ENCODE measurements around the gene MACF1. TPM values are rescaled to one million over a fixed set of nuclear protein-coding genes. Genes with fewer than 3 reads are reported as not detected.
A peak's percentile ranks its signal among the peaks of the same experiment; 100 is the strongest.

The MACF1 gene
- total RNA-seq, 1 donor from 2014 or later: 322 TPM

DNA sequence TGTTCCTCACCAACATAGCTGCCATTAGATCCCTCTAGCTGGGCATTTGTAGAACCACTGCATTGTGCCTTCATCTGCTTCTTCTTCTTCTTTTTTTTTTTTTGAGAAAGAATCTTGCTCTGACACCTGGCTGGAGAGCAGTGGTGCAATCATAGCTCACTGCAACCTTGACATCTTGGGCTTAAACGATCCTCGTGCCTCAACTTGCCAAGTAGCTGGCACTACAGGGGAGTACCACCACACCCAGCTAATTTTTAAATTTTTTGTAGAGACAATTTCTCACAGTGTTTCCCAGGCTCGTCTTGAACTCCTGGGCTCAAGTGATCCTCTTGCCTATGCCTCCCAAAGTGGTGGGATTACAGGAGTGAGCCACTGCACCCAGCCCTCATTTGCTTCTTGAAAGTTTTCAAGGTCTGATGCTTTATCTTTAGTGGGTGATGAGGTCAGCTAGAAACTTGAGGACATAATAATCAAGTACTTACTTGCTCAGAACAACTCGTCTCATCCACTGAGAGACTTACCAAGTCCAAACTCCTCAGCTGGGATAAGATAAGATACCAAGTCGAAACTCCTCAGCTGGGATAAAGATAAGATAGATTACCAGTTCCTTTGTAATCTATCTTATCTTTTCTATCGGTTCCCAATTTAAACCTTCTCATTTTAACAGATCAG lies 71.5 kb downstream of the MACF1 start:
- DNase-seq (ENCODE audit: low spot score) (no peak), ATAC-seq (no peak)
- intact Hi-C loops (cut with DNase I): no loop called here

DNA sequence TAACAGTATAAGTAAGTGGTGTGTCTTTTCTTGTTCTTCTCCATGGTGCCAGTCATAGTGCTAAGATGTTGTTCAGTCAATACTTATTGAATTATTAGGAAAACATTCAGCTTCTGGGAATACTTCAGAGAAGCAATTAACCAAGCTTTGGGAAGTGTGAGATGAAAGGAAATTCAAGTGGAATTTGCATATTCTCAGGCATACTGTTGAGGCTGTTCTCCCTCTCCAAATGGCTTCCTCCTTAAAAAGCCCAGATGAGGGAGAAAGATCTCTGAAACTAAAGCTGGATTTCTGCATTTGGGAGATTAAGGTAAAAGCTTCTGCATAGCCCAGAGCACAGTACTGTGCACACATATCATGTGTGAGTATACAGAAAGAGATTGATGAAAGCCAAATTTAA lies 73.4 kb downstream of the MACF1 start:
- DNase-seq (ENCODE audit: low spot score) (no peak), ATAC-seq (no peak)
- intact Hi-C loops (cut with DNase I): no loop called here

DNA sequence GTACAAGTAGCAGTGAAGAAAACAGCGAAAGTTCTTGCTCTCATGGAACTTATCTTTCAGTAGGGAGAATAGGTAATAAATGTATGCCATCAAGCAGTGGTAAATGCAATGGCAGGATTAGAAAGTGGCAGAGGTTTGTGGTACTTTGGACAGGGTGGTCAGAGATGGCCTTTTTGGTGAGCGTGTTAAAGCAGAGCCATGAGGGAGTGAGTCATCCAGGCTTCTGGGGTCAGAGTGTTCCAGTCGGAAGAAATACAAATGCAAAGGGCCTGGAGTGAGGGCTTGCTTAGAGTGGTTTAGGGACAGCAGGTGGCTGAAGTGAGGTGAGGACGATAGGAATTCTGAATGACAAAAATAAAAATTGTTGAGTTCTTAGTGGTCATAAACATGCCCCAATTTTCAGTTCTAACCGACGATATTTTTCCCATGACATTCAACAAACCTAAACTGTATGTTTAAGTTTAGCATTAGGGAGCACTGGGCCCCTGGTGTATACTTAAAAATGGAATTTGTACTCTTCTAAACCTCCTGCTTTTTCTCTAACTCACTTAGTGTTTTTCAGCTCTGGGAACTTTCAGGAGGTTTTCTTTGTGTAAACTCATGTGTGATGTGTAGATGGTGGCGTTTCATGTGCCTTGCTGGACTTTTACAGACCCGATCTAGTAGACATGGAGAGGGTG lies 78.2 kb downstream of the MACF1 start:
- DNase-seq (ENCODE audit: low spot score) (no peak), ATAC-seq (no peak)
- intact Hi-C loops (cut with DNase I): no loop called here

GRCh38 chr1:39283858-39284257 lies 79.4 kb downstream of the MACF1 start:
- DNase-seq (ENCODE audit: low spot score) (no peak), ATAC-seq (no peak)
- intact Hi-C loops (cut with DNase I): no loop called here

GRCh38 chr1:39287541-39287940 lies 83.0 kb downstream of the MACF1 start:
- DNase-seq (ENCODE audit: low spot score) (no peak), ATAC-seq (no peak)
- intact Hi-C loops (cut with DNase I): no loop called here

- intact Hi-C loops (cut with DNase I): no loop called here
- ATAC-seq (no peak), DNase-seq (ENCODE audit: low spot score) (no peak)
Measured at GRCh38 chr1:39288735-39289465, 84.4 kb downstream of the MACF1 start.

DNA sequence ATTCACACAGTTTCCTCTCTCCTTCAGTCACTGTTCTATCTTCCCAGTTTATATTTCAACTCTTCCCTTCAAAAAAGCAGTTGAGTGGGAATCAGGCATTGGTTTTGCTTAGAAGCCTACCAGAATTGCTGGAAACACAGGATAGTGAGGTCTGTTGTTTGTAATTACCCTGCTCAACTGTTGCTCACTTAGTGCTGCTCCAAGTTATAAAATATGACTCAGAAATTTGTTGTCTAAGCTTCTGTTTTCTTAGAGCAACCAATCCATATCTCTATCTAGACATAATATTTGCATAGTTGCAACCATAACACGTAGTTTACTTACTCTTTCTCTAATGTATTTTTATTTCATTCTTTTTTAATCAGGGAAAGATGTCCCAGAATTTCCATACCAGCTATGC lies 87.9 kb downstream of the MACF1 start:
- intact Hi-C loops (cut with DNase I): no loop called here
- ATAC-seq (no peak), DNase-seq (ENCODE audit: low spot score) (no peak)

GRCh38 chr1:39293375-39294070 lies 89.0 kb downstream of the MACF1 start:
- ATAC-seq: no peak
- DNase-seq (ENCODE audit: low spot score): no peak
- intact Hi-C loops (cut with DNase I): no loop called here

DNA sequence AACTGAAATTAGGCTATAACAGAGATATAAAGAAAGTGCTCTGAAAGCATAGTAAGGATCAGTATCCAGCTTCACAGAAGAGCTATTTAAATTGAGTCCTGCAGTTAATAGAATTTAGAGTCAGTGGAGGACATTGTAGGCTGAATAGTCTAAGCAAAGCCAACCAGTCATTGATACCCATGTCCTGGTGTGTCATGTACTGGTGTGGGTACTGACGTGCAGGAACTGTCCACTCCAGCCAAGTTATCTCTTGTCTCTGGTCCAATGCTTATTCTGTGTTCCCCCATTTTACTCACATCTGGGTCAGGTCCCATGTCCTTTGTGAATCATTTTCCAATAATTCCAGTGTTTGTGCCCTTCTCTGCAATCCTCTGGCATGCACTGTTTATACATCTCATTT lies 90.0 kb downstream of the MACF1 start:
- intact Hi-C loops (cut with DNase I): no loop called here
- ATAC-seq: no peak
- no peak for DNase-seq (ENCODE audit: low spot score)

- intact Hi-C loops (cut with DNase I): no loop called here
- DNase-seq (ENCODE audit: low spot score) (no peak), ATAC-seq (no peak)
Measured at GRCh38 chr1:39295901-39296300, 91.4 kb downstream of the MACF1 start.

DNA sequence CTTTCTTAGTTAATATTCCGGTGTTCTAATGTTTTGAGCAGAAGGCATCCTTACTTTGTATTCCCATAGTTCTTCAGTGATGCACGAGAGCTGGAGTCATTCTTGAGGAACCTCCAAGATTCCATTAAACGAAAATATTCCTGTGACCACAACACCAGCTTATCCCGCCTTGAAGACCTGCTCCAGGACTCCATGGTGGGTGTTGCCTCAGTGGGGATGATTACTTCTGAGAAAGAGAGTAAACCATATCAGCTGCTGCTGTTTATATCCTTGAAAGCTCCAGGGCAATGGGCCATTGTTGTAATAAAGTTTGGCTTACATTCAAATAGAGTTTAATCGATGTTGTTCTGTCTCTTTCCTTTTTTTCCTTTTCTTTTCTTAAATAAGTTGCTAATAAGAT lies 93.1 kb downstream of the MACF1 start:
- ATAC-seq (peak; percentile 15), DNase-seq (ENCODE audit: low spot score) (no peak)
- intact Hi-C loops (cut with DNase I): no loop called here

GRCh38 chr1:39301606-39302005 lies 97.1 kb downstream of the MACF1 start:
- ATAC-seq: no peak
- intact Hi-C loops (cut with DNase I): no loop called here
- no peak for DNase-seq (ENCODE audit: low spot score)

GRCh38 chr1:39305555-39305954 lies 101.1 kb downstream of the MACF1 start:
- ATAC-seq: no peak

DNA sequence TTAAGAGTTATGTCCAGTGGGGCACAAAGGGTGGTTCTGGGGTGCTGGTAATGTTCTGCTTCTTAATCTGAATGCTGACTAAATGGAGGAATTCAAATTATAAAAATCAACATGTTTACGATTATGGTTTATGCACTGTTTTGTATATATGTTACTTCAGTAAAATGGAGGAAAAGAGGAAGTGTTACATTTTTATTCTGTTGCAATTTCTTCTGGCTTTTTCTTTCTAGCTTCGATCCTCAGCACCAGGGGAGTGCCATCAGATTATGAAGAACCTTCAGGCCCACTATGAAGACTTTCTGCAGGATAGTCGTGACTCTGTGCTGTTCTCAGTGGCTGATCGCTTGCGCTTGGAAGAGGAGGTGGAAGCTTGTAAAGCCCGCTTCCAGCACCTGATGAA lies 105.5 kb downstream of the MACF1 start:
- ATAC-seq (no peak), DNase-seq (ENCODE audit: low spot score) (no peak)

More at GRCh38 chr1:39305555-39305954, 101.1 kb downstream of the MACF1 start:
- no peak for DNase-seq (ENCODE audit: low spot score)
- intact Hi-C loops (cut with DNase I): no loop called here

DNA sequence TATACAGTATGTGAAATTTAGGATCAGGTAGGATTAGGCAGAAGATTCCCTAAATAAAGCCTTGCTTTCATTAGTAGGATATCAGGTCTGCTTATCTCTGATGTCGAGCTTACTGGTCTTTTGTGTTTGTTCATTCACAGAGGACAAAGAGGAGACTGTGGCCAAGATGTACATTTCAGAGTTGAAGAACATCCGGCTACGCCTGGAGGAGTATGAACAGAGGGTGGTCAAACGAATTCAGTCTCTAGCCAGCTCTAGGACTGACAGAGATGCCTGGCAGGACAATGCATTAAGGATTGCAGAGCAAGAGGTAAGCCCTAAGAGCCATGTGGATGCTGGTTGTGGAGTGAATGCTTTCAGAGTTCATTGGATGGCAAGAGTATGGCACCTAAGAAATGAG lies 106.2 kb downstream of the MACF1 start:
- intact Hi-C loops (cut with DNase I): no loop called here
- no peak for ATAC-seq

More for the DNA sequence above, 105.5 kb downstream of the MACF1 start:
- intact Hi-C loops (cut with DNase I): no loop called here

DNA sequence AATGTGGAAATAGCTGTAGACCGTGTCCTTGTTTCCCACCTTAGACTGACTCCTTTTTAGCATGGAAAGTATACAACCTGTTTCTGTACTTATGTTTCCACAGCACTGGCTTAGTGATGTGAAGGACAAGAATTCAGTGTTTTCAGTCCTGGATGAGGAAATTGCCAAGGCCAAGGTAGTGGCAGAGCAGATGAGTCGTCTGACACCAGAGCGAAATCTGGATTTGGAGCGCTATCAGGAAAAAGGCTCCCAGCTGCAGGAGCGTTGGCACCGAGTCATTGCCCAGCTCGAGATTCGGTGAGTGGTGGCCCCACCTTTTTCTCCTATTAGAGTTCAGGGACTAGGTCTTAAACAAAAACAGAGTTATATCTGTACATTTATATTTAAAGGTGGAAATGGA lies 112.6 kb downstream of the MACF1 start:
- intact Hi-C loops (cut with DNase I): no loop called here
- ATAC-seq (no peak), DNase-seq (ENCODE audit: low spot score) (no peak)

More for the DNA sequence above, 106.2 kb downstream of the MACF1 start:
- DNase-seq (ENCODE audit: low spot score): no peak

GRCh38 chr1:39317910-39318633 lies 113.6 kb downstream of the MACF1 start:
- intact Hi-C loops (cut with DNase I): no loop called here
- ATAC-seq (no peak), DNase-seq (ENCODE audit: low spot score) (no peak)

DNA sequence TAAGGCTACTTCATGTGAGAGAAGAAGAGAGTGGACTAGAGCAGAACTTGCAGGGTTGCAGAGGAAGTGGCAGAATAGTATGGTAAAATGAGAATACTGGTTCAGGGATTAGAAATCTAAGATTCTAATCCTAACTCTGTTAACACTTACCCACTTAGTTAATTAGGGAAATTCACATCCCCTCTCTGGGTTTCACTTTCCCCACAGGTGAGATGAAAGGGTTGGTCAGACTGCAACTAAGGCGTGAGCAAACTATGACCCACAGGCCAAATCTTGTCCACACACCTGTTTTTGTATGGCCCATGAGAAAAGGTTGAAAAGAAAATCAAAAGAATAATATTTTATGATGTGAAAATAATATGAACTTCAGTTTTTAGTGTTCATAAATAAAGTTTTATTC lies 117.5 kb downstream of the MACF1 start:
- DNase-seq (ENCODE audit: low spot score) (no peak), ATAC-seq (no peak)
- intact Hi-C loops (cut with DNase I): no loop called here

GRCh38 chr1:39322431-39322830 lies 117.9 kb downstream of the MACF1 start:
- ATAC-seq (no peak), DNase-seq (ENCODE audit: low spot score) (no peak)
- intact Hi-C loops (cut with DNase I): no loop called here

All from sciatic nerve (tissue), 2 donors.